HG03135 (cell line): ENCODE data around the gene QTRT2.

ENCODE experiments used
- ATAC-seq: cut with Tn5 transposase; IDR thresholded peaks from one replicate; pipeline ENCODE4 v1.9.1; 2021; ENCODE audit warnings: mild to moderate bottlenecking, moderate library complexity; ENCODE audit not compliant: unreplicated experiment

Gene QTRT2

GRCh38 chr3:114056130-114057010, at the start of gene QTRT2, which contains the start of gene CCDC191:
Gene QTRT2, plus strand, starts transcription at chr3:114056737. Its CDS starts 8,521 bp downstream, at chr3:114065258.
Gene CCDC191, minus strand, starts transcription at chr3:114056526. Its CDS starts 60 bp downstream, at chr3:114056466.
- ATAC-seq = peak; percentile 98

GRCh38 chr3:114011059-114011797, 45.3 kb upstream of the QTRT2 start:
- ATAC-seq = peak; percentile 88

- ATAC-seq = no peak
These were observed 42.3 kb upstream of the QTRT2 start for GRCh38 chr3:114014211-114014610.

- no peak for ATAC-seq
These were observed 37.1 kb upstream of the QTRT2 start for GRCh38 chr3:114019486-114019885.

- ATAC-seq = no peak
These were observed 35.6 kb upstream of the QTRT2 start for GRCh38 chr3:114020907-114021306.

GRCh38 chr3:114022145-114022802, 34.3 kb upstream of the QTRT2 start:
- no peak for ATAC-seq

GRCh38 chr3:114025451-114025850, 31.1 kb upstream of the QTRT2 start:
- ATAC-seq = no peak

GRCh38 chr3:114026331-114026730, 30.2 kb upstream of the QTRT2 start:
- no peak for ATAC-seq

- ATAC-seq = no peak
These were observed 22.8 kb upstream of the QTRT2 start for GRCh38 chr3:114033721-114034120.

- ATAC-seq = no peak
These were observed 22.3 kb upstream of the QTRT2 start for GRCh38 chr3:114034211-114034610.

- ATAC-seq = no peak
These were observed 21.6 kb upstream of the QTRT2 start for GRCh38 chr3:114034787-114035545.

GRCh38 chr3:114035896-114036295, 20.6 kb upstream of the QTRT2 start:
- no peak for ATAC-seq

GRCh38 chr3:114043205-114043604, 13.3 kb upstream of the QTRT2 start:
- ATAC-seq = no peak

GRCh38 chr3:114052216-114052615, 4.3 kb upstream of the QTRT2 start:
- ATAC-seq = no peak

- peak; percentile 12 for ATAC-seq
These were observed 442 bp downstream of the QTRT2 start for GRCh38 chr3:114057011-114057347.

- no peak for ATAC-seq
These were observed 2.1 kb downstream of the QTRT2 start for GRCh38 chr3:114058646-114059045.

- no peak for ATAC-seq
These were observed 4.5 kb downstream of the QTRT2 start for GRCh38 chr3:114060906-114061655.

GRCh38 chr3:114067804-114068203, 11.3 kb downstream of the QTRT2 start:
- ATAC-seq = no peak

- no peak for ATAC-seq
These were observed 11.8 kb downstream of the QTRT2 start for GRCh38 chr3:114068336-114068735.

- no peak for ATAC-seq
These were observed 15.2 kb downstream of the QTRT2 start for GRCh38 chr3:114071786-114072185.
